KMS-11 (cell line): Measurements from ENCODE around the gene MOB3A.
"Not testable (repeated sequence)": the region's sequence is repeated elsewhere in the genome, so short reads cannot be mapped to it uniquely, and the experiment has no call there.

ENCODE experiments used
- H2AFZ ChIP-seq: fragments of 200-600 bp; sonication (generic); 2 replicates; pipeline ENCODE4 v1.6.1; 2016; ENCODE audit warnings: antibody characterized with exemption, mixed run types, low read depth
- H3K27ac ChIP-seq: fragments of 200-600 bp; sonication (generic); 2 replicates; pipeline ENCODE4 v1.6.1; 2016; ENCODE audit warnings: mild to moderate bottlenecking, mixed run types
- H3K27me3 ChIP-seq: fragments of 200-600 bp; sonication (generic); 2 replicates; pipeline ENCODE4 v1.6.1; 2017; ENCODE audit warnings: mild to moderate bottlenecking, low read depth, mixed run types, moderate library complexity; ENCODE audit not compliant: insufficient read depth
- H3K36me3 ChIP-seq: fragments of 200-600 bp; sonication (generic); 2 replicates; pipeline ENCODE4 v1.6.1; 2017; ENCODE audit warnings: mild to moderate bottlenecking, mixed run types; ENCODE audit not compliant: insufficient read depth
- H3K4me1 ChIP-seq: fragments of 200-600 bp; sonication (generic); 2 replicates; pipeline ENCODE4 v1.6.1; 2016; ENCODE audit warnings: mild to moderate bottlenecking, low read depth, mixed run types; ENCODE audit not compliant: poor library complexity, severe bottlenecking
- H3K4me2 ChIP-seq: fragments of 200-600 bp; sonication (generic); 2 replicates; pipeline ENCODE4 v1.7.0; 2016; ENCODE audit warnings: mild to moderate bottlenecking, mixed run types
- H3K4me3 ChIP-seq: fragments of 200-600 bp; sonication (generic); IDR thresholded peaks from 2 replicates; pipeline ENCODE4 v1.6.1; 2017; ENCODE audit warnings: low read depth, low read length, mixed read lengths; ENCODE audit not compliant: insufficient read depth
- H3K79me2 ChIP-seq: fragments of 200-600 bp; sonication (generic); 2 replicates; pipeline ENCODE4 v1.6.1; 2016; ENCODE audit warnings: low read depth, mixed run types; ENCODE audit not compliant: insufficient read depth
- H3K9ac ChIP-seq: fragments of 200-600 bp; sonication (generic); 2 replicates; pipeline ENCODE4 v1.6.1; 2016; ENCODE audit warnings: mild to moderate bottlenecking, mixed run types
- H4K20me1 ChIP-seq: fragments of 200-600 bp; sonication (generic); 2 replicates; pipeline ENCODE4 v1.6.1; 2016; ENCODE audit warnings: mild to moderate bottlenecking, mixed run types; ENCODE audit not compliant: insufficient read depth
- TF ChIP-seq, protein P1 (sequence below): fragments of 200-600 bp; sonication (generic); conservative IDR thresholded peaks from 2 replicates; pipeline ENCODE4 v1.6.1; 2017; ENCODE audit warnings: low read depth, mild to moderate bottlenecking, antibody characterized with exemption, low read length, moderate library complexity, mixed read lengths

The MOB3A gene

DNA sequence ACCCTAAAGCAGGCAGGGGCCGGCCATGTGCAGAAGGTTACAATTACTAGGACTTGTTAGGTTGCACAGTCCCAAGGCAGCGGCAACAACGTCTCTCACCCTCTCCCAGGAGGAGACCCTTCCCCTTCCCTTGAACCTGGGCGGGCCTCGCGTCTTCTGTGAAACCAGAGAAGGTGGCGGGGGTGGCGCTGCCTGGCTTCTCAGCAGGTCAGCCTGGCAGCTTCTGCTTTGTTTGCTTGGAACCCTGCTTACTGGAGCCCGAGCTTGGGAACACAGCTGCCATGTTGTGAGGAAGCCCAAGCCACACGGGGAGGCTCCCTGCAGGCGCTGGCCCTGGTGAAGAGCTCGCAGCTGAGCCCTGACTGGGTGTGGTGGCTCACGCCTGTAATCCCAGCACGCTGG lies 60.5 kb downstream of the MOB3A start:
- peaks cover 36% of the 10 kb centered on the region for H3K4me1 ChIP-seq
- TF ChIP-seq, protein P1, sequence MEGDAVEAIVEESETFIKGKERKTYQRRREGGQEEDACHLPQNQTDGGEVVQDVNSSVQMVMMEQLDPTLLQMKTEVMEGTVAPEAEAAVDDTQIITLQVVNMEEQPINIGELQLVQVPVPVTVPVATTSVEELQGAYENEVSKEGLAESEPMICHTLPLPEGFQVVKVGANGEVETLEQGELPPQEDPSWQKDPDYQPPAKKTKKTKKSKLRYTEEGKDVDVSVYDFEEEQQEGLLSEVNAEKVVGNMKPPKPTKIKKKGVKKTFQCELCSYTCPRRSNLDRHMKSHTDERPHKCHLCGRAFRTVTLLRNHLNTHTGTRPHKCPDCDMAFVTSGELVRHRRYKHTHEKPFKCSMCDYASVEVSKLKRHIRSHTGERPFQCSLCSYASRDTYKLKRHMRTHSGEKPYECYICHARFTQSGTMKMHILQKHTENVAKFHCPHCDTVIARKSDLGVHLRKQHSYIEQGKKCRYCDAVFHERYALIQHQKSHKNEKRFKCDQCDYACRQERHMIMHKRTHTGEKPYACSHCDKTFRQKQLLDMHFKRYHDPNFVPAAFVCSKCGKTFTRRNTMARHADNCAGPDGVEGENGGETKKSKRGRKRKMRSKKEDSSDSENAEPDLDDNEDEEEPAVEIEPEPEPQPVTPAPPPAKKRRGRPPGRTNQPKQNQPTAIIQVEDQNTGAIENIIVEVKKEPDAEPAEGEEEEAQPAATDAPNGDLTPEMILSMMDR, result no peak
- no peaks in the 10 kb centered on the region for H3K36me3 ChIP-seq
- H3K4me2 ChIP-seq, result peak overlapping the region; percentile 51; the same call in 1 of the 2 replicates
- no peak overlapping the region for H3K4me3 ChIP-seq
- no peaks in the 10 kb centered on the region; the same call in 1 of the 2 replicates for H3K79me2 ChIP-seq
- peak overlapping the region; percentile 55; the same call in 1 of the 2 replicates for H2AFZ ChIP-seq
- H3K9ac ChIP-seq, result peak overlapping the region; percentile 44; the same call in 1 of the 2 replicates
- H3K27ac ChIP-seq, result peak overlapping the region; percentile 67
- no peaks in the 10 kb centered on the region for H4K20me1 ChIP-seq
- H3K27me3 ChIP-seq, result no peaks in the 10 kb centered on the region

DNA sequence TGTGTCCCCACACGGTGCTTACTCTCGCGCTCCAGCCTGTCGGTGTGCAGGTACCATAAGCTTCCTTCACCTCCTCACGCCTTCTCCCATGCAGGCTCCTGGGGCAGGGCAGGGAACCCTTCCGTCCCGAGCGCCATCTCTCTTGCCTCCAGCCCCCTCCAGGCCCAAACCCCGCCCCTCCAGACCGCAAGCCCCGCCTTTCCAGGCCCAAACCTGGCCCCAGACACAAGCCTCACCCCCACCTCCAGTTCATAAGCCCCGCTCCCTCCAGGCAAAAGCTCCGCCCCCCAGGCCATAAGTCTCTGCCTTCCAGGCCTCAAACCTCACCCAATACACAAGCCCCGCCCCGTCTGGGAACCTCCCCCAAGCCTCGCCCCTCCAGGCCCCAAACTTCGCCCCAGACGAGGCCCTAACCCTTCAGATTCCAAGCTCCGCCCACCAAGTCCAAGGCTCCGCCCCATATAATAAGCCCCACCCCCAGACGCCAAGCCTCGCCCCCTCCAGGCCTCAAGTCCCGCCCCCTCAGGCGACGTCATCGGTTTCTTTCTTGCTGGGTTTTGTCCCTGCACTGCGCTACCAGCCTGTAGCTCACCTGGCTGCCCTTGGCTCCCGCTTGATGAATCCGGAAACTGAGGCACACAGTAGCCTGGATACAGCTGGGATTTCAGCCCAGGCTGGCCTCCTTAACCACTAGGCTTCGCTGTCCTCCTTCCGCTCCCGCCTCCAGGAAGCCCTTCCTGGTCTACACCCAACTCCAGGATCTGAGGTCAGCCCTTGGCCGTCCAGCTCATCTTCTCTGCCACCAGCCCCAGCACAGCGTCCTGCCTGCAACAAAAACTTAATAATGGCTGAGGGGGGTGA lies 61.2 kb downstream of the MOB3A start:
- H3K9ac ChIP-seq, result peak overlapping the region; percentile 60; the same call in 1 of the 2 replicates
- no peaks in the 10 kb centered on the region for H4K20me1 ChIP-seq
- peak overlapping the region; percentile 67 for H3K27ac ChIP-seq
- H2AFZ ChIP-seq, result peak overlapping the region; percentile 66
- no peaks in the 10 kb centered on the region for H3K36me3 ChIP-seq
- no peaks in the 10 kb centered on the region; the same call in 1 of the 2 replicates for H3K79me2 ChIP-seq
- H3K4me2 ChIP-seq, result peak overlapping the region; percentile 70
- H3K4me3 ChIP-seq, result no peak overlapping the region
- peaks cover 36% of the 10 kb centered on the region for H3K4me1 ChIP-seq
- no peaks in the 10 kb centered on the region for H3K27me3 ChIP-seq
- TF ChIP-seq, protein P1, result no peak

DNA sequence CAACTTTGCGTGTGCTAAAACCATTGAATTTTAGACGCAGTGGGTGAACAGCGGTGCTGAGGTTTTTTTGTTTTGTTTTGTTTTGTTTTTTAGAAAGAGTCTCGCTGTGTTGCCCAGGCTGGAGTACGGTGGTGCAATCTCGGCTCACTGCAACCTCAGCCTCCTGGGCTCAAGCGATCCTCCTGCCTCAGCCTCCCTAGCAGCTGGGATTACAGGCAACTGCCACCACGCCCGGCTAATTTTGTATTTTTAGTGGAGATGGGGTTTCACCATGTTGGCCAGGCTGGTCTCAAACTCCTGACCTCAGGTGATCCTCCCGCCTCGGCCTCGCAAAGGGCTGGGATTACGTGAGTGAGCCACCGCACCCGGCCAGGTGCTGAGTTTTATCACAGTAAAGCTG lies 61.9 kb downstream of the MOB3A start:
- not testable (repeated sequence) for H3K4me3 ChIP-seq, H4K20me1 ChIP-seq, H3K36me3 ChIP-seq, H3K79me2 ChIP-seq, H3K27me3 ChIP-seq
- H3K27ac ChIP-seq, result peak overlapping the region; percentile 53; the same call in 1 of the 2 replicates
- peak overlapping the region; percentile 66; the same call in 1 of the 2 replicates for H2AFZ ChIP-seq
- H3K4me2 ChIP-seq, result peak overlapping the region; percentile 70
- peaks cover 36% of the 10 kb centered on the region for H3K4me1 ChIP-seq
- H3K9ac ChIP-seq, result peak overlapping the region; percentile 60; the same call in 1 of the 2 replicates

DNA sequence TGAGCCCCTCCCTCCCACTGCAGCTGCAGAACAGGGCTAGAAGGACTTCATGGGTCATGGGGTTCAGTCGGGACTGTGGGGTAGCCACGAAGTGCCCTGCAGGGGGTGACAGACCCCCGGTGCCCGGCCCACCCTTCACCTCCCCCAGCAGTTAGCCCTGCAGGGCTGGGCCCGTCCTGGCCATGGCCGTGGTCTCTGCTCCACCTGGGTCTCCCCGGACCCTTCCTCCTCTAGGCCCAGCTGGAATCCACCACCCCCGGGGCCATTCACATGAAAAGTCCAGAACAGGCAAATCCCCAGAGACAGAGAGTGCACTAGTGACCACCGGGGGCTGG lies 62.3 kb downstream of the MOB3A start:
- no peak overlapping the region for H3K9ac ChIP-seq
- H2AFZ ChIP-seq, result no peak overlapping the region
- peak overlapping the region; percentile 70 for H3K4me2 ChIP-seq
- H3K27me3 ChIP-seq, result no peaks in the 10 kb centered on the region
- H4K20me1 ChIP-seq, result no peaks in the 10 kb centered on the region
- H3K79me2 ChIP-seq, result no peaks in the 10 kb centered on the region; the same call in 1 of the 2 replicates
- TF ChIP-seq, protein P1, result no peak
- peaks cover 36% of the 10 kb centered on the region for H3K4me1 ChIP-seq
- H3K27ac ChIP-seq, result no peak overlapping the region
- H3K4me3 ChIP-seq, result no peak overlapping the region
- H3K36me3 ChIP-seq, result no peaks in the 10 kb centered on the region
